GM12878 (cell line): ENCODE data around the gene COL17A1. TPM values are rescaled to one million over a fixed set of nuclear protein-coding genes. Genes with fewer than 3 reads are reported as not detected.
A peak's percentile ranks its signal among the peaks of the same experiment; 100 is the strongest.

Experiments
- ATAC-seq: fragments of 200-7000 bp; cut with Tn5 transposase; 3 replicates; pipeline ENCODE4 v1.9.1; 2020; ENCODE audit warnings: mild to moderate bottlenecking, moderate library complexity
- BruUV-seq: library from RNA; stranded (reverse); fragments of 400-500 nt; replicated peaks from 2 replicates; lab custom pipeline; 2021; lab: Mats Ljungman, UMichigan
- CTCF ChIA-PET: fragments of 300-600 bp; sonication (Branson Sonifier 250); formaldehyde crosslinking; extraction: SDS; loops from one replicate; lab custom pipeline; 2021; ENCODE audit warnings: inconsistent platforms; lab: Yijun Ruan, JAX
- POLR2A ChIA-PET: fragments of 350-600 bp; formaldehyde crosslinking; extraction: SDS; loops from one replicate; lab custom pipeline; 2021; ENCODE audit warnings: inconsistent platforms; lab: Charles Lee
- RAD21 ChIA-PET: fragments of 300-600 bp; sonication (Branson Sonifier 250); formaldehyde crosslinking; loops from one replicate; lab custom pipeline; 2023; ENCODE audit warnings: antibody characterized with exemption; ENCODE audit not compliant: unreplicated experiment; lab: Charles Lee
- SMC1A ChIA-PET: fragments of 300-600 bp; sonication (Branson Sonifier 250); formaldehyde crosslinking; loops from one replicate; lab custom pipeline; 2023; ENCODE audit not compliant: unreplicated experiment, uncharacterized antibody; lab: Charles Lee
- DNase-seq: peaks from one replicate; pipeline ENCODE4 v3.0.0-alpha.2; 2011; ENCODE audit warnings: low read depth, low spot score
- FAIRE-seq: peaks from 3 replicates; lab custom pipeline; 2011; peaks lifted over from hg19 to GRCh38; lab: Jason Lieb, UNC
- H2AFZ ChIP-seq: 2 replicates; pipeline ENCODE4 v1.6.0; 2011; ENCODE audit warnings: low read depth, low read length, control low read depth; ENCODE audit not compliant: control insufficient read depth
- H3K27ac ChIP-seq: 2 replicates; pipeline ENCODE4 v1.5.1; 2011; ENCODE audit warnings: control low read depth; ENCODE audit not compliant: control insufficient read depth, insufficient read depth
- H3K27me3 ChIP-seq, 2 experiments: replicated peaks in 1 of 2; 2 replicates each; pipeline versions ENCODE4 v1.6.0 to v1.6.1; 2011; ENCODE audit warnings: low read length in 1 of 2; ENCODE audit not compliant: control insufficient read depth in 2 of 2, insufficient read depth in 2 of 2
- H3K36me3 ChIP-seq, 2 experiments: 2 replicates each; pipeline ENCODE4 v1.5.1; 2011; ENCODE audit warnings: low read length in 1 of 2; ENCODE audit not compliant: control insufficient read depth in 2 of 2, insufficient read depth in 2 of 2
- H3K4me1 ChIP-seq: 2 replicates; pipeline ENCODE4 v1.6.1; 2011; ENCODE audit warnings: mild to moderate bottlenecking, low read length, moderate library complexity, mixed read lengths; ENCODE audit not compliant: control insufficient read depth, insufficient read depth
- H3K4me2 ChIP-seq: 2 replicates; pipeline ENCODE4 v1.6.0; 2011; ENCODE audit warnings: control low read depth; ENCODE audit not compliant: control insufficient read depth, insufficient read depth
- H3K4me3 ChIP-seq: fragments of 200-600 bp; sonication (generic); 2 replicates; pipeline ENCODE4 v1.5.1; 2016
- H3K79me2 ChIP-seq: 2 replicates; pipeline ENCODE4 v1.6.0; 2011; ENCODE audit warnings: low read length; ENCODE audit not compliant: control insufficient read depth, insufficient read depth
- H3K9ac ChIP-seq: 2 replicates; pipeline ENCODE4 v1.8.0; 2011; ENCODE audit warnings: low read length, control low read depth, mixed read lengths; ENCODE audit not compliant: control insufficient read depth, insufficient read depth
- H3K9me3 ChIP-seq: replicated peaks from 3 replicates; pipeline ENCODE4 v1.5.1; 2011; ENCODE audit warnings: mild to moderate bottlenecking, low read length; ENCODE audit not compliant: control insufficient read depth, insufficient read depth
- H4K20me1 ChIP-seq: 2 replicates; pipeline ENCODE4 v1.6.0; 2011; ENCODE audit not compliant: control insufficient read depth, insufficient read depth
- BCLAF1 ChIP-seq: fragments of 450-650 bp; IDR thresholded peaks from 2 replicates; pipeline ENCODE4 v1.6.1; 2017; ENCODE audit warnings: antibody characterized with exemption, mild to moderate bottlenecking, moderate library complexity
- BRCA1 ChIP-seq: IDR thresholded peaks from 2 replicates; pipeline ENCODE4 v1.6.1; 2011; ENCODE audit warnings: low read depth, low read length, improper control_type of control experiment
- CHD4 ChIP-seq: fragments of 200-600 bp; sonication (generic); IDR thresholded peaks from 2 replicates; pipeline ENCODE4 v1.6.1; 2016; ENCODE audit warnings: mild to moderate bottlenecking
- ELK1 ChIP-seq: IDR thresholded peaks from 2 replicates; pipeline ENCODE4 v1.6.1; 2012; ENCODE audit warnings: low read depth, low read length, improper control_type of control experiment
- FOXK2 ChIP-seq: fragments of 450-650 bp; IDR thresholded peaks from 2 replicates; pipeline ENCODE4 v1.6.1; 2017; ENCODE audit warnings: mild to moderate bottlenecking, moderate library complexity
- GABPA ChIP-seq: IDR thresholded peaks from 2 replicates; pipeline ENCODE4 v1.6.1; 2014; ENCODE audit warnings: antibody characterized with exemption, low read depth, mild to moderate bottlenecking, inconsistent platforms
- MEF2B ChIP-seq: fragments of 450-650 bp; IDR thresholded peaks from 2 replicates; pipeline ENCODE4 v1.6.1; 2018; ENCODE audit warnings: mild to moderate bottlenecking, moderate library complexity; ENCODE audit not compliant: partially characterized antibody, poor library complexity, severe bottlenecking
- MTA2 ChIP-seq: fragments of 450-650 bp; IDR thresholded peaks from 2 replicates; pipeline ENCODE4 v1.6.1; 2016; ENCODE audit warnings: low read depth, mild to moderate bottlenecking, moderate library complexity
- NBN ChIP-seq: fragments of 450-650 bp; IDR thresholded peaks from 2 replicates; pipeline ENCODE4 v1.6.1; 2016
- RELA ChIP-seq: fragments of 450-650 bp; IDR thresholded peaks from 2 replicates; pipeline ENCODE4 v1.8.0; 2014; ENCODE audit warnings: borderline replicate concordance; ENCODE audit not compliant: partially characterized antibody
- TAF1 ChIP-seq: IDR thresholded peaks from 2 replicates; pipeline ENCODE4 v1.6.1; 2011; ENCODE audit warnings: mild to moderate bottlenecking, low read depth, low read length, borderline replicate concordance
- ZNF274 ChIP-seq: IDR thresholded peaks from one replicate; pipeline ENCODE4 v1.8.0; 2011; ENCODE audit not compliant: insufficient read length, insufficient read depth
- WGBS: methylation state at CpG from one replicate; pipeline ENCODE4 v1.1.6; 2016; ENCODE audit warnings: low lambda C conversion rate; ENCODE audit not compliant: insufficient replicate concordance, insufficient coverage; ENCODE audit errors: missing lambda C conversion rate; 5-methylcytosine and 5-hydroxymethylcytosine counted together
- in situ Hi-C: fragments of 300-500 bp; cut with MboI; formaldehyde crosslinking; loops from 9 replicates; pipeline ENCODE4 v1.14.3; 2018; ENCODE audit warnings: mixed read lengths
- intact Hi-C: fragments of 100-400 bp; cut with micrococcal nuclease; formaldehyde crosslinking; loops from one replicate; pipeline ENCODE4 v1.14.2; 2022; ENCODE audit not compliant: unreplicated experiment
- polyA plus RNA-seq, 11 experiments: library from polyadenylated mRNA; depleted of rRNA in 4 of 11; unstranded in 6 of 11; stranded (reverse) in 5 of 11; fragments of >200 nt; fragmentation: Nextera tagmentation in 4 of 11; fragmentation: Illumina TruSeq in 1 of 11; extraction: Ambion mirVana in 4 of 11; extraction: Trizol in 1 of 11; gene quantifications; 1 replicate in 1 of 11; 2 replicates in 10 of 11; pipeline versions ENCODE4 v1.2.1 to v1.2.3, GENCODE V29; 2011 to 2016; ENCODE audit warnings: inconsistent platforms in 2 of 11, missing spikeins in 2 of 11, low read depth in 1 of 11
- total RNA-seq, 4 experiments: library from RNA; depleted of rRNA in 3 of 4; stranded (reverse); fragments of >200 nt in 3 of 4; fragmentation: Illumina TruSeq in 1 of 4; extraction: Trizol in 1 of 4; gene quantifications; 2 replicates each; pipeline versions ENCODE4 v1.2.1 to v1.2.3, GENCODE V29; 2013 to 2021

COL17A1 gene
- total and polyA plus RNA-seq, 10 of the 15 experiments (the other 5 are each of a cell fraction or from before 2014, with no cell fraction given) = 0.08 to 0.22 TPM; not detected in 8

GRCh38 chr10:104074505-104074904 is 11.2 kb downstream of the COL17A1 start (continued):
- TF ChIP-seq CHD4 = no peak
- no peak for TF ChIP-seq FOXK2
- TF ChIP-seq GABPA = no peak
- no peak for TF ChIP-seq MTA2
- no peak for TF ChIP-seq MEF2B
- TF ChIP-seq NBN = no peak
- TF ChIP-seq BCLAF1 = no peak

GRCh38 chr10:104072786-104073185 is 12.9 kb downstream of the COL17A1 start:
- RAD21 ChIA-PET = interaction anchor here (1.0 to 1.9 kb wide), 3 partner anchors 31 to 50 kb away, joined by 3 to 5 read pairs (median 3); no protein-coding TSS in a partner anchor

More at GRCh38 chr10:104072786-104073185, 12.9 kb downstream of the COL17A1 start:
- ChIA-PET POLR2A (no interaction called here), SMC1A (interaction anchor here (0.9 to 1.9 kb wide), 5 partner anchors 11 to 52 kb away, joined by 3 to 5 read pairs (median 3); partner anchors contain the start of gene SFR1), CTCF (interaction anchor here (1.0 to 1.5 kb wide), 4 partner anchors 15 to 185 kb away, joined by 3 to 7 read pairs (median 4); partner anchors contain the start of gene SFR1)
- ATAC-seq (no peak; the same call in 2 of the 3 replicates), FAIRE-seq (no peak), DNase-seq (no peak)
- 55% methylated on average over 5 of the region's 5 CpGs for WGBS
- Histone ChIP-seq H3K79me2 (no peaks in the 10 kb centered on the region), H3K4me3 (no peak overlapping the region), H3K36me3 (no peaks in the 10 kb centered on the region), H4K20me1 (no peaks in the 10 kb centered on the region), H3K9ac (no peak overlapping the region), H3K9me3 (no peaks in the 10 kb centered on the region), H3K4me2 (no peak overlapping the region), H3K4me1 (no peaks in the 10 kb centered on the region), H3K27me3 (no peaks in the 10 kb centered on the region), H3K27ac (no peak overlapping the region), H2AFZ (no peak overlapping the region)
- intact Hi-C loops = no loop called here
- TF ChIP-seq BRCA1 (no peak), ELK1 (no peak), RELA (no peak), CHD4 (no peak), FOXK2 (no peak), TAF1 (no peak), ZNF274 (no peak), MTA2 (peak; percentile 37; the same call in 1 of the 2 replicates)
- in situ Hi-C loops = no loop called here
- no TSS peak for BruUV-seq
